GM18907 (cell line): Measurements from ENCODE around the gene MMS22L.
"Not testable (repeated sequence)": the region's sequence is repeated elsewhere in the genome, so short reads cannot be mapped to it uniquely, and the experiment has no call there.

Experiments used
- ATAC-seq: cut with Tn5 transposase; IDR thresholded peaks from one replicate; pipeline ENCODE4 v1.9.1; 2021; ENCODE audit warnings: mild to moderate bottlenecking, moderate library complexity; ENCODE audit not compliant: unreplicated experiment

MMS22L gene

DNA sequence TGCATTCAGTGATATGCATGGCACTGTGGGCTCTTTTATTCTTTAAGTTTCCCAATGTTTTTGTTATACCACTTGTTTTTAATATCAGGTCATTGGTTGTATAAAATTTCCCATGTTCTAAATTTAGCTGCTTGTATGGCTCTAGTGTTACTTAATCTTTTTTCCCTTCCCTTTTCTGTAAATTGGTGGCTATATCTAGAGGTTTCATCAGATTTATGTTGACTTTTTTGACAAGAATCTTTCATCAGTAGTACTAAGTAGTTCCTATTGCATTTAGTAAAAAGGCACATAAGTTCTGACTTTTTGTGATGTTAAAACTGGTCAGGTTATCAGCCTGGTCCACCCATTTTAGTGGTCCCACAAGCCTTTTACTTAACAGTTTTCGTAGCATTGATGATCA lies 51.1 kb downstream of the MMS22L start:
- no peak for ATAC-seq

DNA sequence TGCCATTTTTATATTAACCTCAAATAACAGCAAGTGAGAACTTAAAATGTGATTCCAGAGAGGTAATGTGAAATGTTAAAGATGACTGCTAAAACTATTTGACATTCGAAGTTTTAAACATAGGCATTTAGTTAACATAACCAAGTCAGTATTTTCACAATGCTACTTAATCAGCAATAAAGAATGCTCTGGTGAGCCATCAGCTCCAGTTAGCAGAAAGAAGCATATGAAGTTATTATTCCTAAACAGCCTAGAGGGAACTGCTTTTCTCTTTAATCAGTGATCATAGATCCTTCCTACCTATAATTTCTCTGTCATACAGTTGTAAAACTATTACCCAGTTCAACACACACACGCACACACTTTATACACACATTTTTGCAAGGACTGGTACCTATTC lies 60.1 kb downstream of the MMS22L start:
- no peak for ATAC-seq

DNA sequence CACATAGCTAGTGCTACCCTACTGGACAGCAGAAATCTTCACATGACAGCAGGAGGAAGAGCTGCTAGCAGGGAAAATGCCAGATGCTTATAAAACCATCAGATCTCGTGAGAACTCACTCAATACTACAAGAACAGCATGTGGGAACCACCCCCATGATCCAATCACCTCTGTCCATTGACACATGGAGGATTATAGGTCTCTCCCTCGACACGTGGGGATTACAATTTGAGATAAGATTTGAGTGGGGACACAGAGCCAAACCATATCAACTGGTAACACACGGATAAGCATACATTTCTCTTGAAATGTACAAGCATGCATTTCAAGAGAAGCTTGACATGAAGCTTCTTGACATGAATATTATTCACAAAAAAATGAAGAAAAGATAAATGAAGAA lies 64.1 kb downstream of the MMS22L start:
- no peak for ATAC-seq

DNA sequence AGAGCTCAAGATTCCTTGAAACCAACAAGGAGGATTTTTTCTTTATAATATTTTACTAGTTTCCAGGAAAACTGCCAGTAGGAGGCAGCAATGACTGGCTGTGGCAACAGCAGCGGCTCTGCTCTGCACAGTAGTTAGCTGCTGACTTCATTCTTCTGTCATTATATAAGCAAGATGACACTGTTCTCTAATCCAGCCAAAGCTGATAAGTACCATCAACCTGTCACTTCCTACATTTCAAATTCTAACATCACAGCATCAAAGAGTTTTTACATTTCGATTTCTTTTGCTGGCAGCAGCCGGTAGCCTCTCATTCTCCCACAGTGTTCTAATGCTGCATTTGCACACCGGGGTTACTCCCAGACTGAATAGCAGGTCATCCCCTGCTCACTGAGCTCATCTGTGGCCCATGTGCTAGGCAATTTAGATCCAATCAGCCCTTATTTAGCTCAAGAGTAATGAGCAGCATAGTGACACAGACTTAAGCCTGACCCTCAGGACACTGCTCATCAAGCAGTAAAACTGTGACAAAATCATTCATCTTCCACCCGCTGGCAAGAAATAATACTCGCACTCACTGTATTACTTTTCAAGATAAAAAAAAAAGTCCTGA lies 67.8 kb downstream of the MMS22L start:
- ATAC-seq, result no peak

DNA sequence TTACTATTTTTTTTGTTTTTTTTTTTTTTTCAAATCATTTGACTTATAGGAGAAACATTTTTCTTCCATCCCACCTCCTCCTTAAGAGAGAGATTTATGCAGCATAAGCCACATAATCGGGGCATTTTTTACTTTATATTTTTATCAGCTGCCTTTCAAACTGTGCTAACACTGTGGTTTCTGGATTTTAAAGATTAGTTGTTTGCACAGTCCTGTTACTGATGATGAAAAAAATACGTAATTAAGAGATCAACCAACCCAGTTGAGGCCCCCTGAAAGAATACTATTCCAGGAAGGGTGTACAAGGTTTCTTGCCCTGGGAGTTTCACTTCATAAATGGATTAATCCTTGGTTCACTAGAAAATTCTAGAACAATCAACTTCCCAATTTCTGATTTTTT lies 68.3 kb downstream of the MMS22L start:
- no peak for ATAC-seq

DNA sequence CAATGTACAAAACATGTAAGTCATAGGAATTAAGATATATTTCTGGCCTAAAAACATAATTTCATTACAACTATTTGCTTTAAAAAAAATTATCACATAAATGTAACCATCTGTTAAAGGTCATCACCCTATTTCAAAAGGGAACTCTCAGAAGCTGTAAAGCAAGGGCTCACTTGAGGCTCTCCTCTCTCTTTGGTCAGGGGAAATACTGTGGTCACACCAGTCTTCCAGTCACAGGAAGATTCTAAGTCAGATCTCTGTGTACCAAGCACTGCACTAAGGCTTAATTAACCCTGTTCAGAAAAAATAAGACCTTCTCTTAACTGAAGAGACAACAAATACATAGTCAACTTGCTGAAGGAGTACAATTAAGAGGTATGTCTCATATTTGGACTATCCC lies 75.6 kb downstream of the MMS22L start:
- ATAC-seq, result peak; percentile 62

DNA sequence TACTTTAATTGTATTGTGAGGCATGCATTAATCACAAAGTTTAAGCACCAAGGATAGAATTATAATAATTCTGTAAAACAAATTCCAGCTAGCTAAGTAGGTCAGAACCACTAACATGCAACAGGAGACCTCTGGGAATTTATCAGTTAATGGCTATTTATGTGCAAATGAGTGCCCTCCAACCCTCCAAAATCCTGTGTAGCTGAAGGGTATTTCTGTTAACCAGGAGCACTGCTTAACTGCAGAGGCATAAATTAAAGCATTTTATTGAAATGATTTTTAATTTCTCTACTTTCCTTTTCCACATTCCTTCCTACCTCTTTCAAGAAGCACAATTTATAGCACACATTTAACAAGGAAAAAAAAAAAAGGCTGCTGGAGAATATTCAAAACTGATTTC lies 77.0 kb downstream of the MMS22L start:
- no peak for ATAC-seq

DNA sequence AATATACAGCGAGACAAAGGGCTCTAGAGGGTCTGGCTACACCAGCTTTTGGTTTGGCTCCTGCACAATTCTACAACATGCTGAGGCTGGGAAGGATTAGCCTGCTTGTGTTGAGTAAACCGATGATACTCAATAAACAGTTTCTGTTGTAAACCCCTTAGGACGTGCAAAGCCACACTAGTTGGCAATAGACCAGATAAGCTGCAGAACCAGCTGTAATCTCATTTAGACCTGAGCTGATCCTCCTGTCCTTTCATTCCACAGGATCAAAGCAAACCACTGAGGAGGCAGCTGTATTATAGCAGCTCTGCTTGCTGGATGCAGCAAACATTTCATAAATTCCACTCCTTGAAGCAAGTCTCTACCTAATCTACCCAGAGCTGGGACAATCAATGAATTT lies 79.7 kb downstream of the MMS22L start:
- no peak for ATAC-seq

DNA sequence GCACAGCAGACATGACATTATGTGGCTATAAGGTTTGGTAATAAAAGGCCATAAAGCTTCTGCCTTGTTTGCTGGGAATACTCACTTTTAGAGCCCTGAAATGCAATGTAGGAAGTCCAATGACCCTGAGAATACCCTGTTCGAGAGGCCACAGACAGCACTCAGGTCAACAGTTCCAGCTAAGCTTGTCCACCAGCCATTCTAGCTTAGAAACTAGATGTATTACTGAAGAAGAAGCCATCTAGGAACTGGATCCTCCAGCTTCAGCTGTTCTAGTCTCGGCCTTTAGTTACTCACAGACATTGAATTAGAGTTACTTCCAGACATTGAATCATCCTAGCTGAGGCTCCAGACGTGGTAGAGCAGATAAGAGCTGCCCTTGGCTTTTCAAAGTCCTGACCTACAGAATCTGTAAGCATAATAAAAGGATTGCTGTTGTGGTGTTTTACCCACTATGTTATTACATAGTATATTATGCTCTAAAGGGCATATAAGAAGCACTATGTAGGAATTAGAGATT lies 84.9 kb downstream of the MMS22L start:
- no peak for ATAC-seq

DNA sequence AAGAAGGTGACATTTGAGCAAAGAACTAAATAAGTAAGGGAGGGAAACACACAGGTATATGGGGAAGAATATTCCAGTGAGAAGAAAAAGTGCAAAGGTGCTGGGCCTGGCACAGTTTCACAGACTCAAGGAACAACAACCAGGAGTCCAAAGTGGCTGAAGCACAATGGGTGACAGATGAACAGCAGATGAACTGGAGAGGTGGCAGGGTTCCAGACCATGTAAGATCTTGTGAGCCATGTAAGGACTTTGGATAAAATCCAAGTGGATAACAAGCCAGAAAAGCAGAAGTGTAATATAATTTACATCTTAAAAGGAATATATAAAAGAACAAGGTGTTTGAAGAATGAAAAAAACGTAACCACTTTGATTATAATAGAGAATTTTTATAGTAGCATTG lies 87.9 kb downstream of the MMS22L start:
- no peak for ATAC-seq

DNA sequence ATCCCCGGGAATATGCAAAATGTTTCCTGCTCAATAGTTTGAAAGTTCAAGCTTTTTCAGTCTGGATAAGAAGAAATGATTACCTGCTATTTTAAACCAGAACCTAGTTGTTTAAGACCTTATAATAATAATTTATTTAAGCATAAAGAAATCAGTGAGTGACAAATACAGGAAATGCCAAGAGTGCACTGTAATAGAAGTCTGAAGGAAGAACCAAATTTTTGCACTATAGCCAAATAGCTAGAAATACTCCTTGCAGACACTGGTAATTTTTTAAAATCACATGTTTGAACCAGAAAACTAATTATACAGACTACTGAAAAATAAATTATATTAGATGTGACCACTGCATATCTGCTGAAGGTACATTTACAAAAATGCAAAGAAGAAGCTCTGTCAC lies 93.2 kb downstream of the MMS22L start:
- ATAC-seq, result no peak

DNA sequence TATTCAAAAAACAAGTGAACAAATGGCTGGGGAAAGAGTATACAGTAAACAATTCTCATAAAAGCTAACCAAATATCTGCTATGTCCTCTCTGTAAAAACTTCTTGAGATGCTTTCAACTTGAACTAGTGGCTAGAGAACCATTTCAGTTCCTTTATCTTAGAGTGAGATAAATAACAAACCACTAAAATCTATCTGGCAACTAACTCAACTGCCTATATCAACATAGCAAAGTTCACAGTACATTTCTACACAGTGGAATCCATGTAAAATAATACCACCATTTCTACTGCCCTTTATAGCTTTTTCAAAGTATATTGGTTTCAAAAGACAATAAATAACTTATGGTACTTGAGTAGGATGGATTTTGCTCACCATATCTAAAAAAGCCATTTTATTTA lies 95.1 kb downstream of the MMS22L start:
- no peak for ATAC-seq

DNA sequence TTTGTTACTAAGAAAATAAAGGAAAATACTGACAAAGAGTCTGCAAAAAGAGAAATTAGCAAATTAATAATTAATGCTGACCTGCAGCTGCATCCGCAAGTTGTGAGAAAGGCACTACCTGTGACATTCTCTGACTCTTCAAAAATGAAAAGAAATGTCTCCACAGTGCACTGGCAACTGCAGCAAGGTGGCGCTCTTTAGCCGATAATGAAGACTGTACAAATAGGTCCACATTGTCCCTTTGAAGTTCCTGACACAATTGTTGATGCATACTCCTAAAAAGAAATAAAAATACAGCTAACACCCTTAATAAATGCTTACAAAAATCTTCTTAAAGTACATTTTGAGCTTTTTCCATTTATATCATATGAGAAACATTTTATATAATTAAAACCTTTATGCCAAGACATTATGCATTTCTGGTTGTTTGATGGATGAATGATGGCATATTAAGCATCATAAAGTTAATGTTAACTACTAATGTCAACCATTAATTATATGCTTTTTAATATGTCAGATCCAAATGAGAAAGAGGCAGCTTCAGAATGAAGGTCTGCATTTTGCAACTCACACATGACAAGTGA lies 96.5 kb downstream of the MMS22L start:
- peak; percentile 94 for ATAC-seq

DNA sequence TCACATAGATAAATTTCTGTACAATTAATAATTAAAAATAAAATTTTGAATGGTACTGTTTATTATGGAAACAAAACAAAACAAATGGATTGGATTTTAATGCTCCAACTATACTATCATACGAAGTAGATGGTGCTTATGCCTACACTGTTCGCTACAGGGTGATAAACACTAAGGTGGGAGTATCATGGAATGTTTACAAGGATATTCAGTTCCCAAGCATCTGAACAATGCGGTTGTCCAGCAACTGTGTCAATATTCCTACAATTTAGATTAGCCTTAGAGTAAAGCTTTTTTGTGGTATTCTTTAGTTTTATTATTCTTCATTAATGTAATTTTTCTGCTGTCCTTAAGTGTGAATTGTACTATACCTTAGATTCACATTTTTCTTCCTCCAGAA lies 105.1 kb downstream of the MMS22L start:
- no peak for ATAC-seq

DNA sequence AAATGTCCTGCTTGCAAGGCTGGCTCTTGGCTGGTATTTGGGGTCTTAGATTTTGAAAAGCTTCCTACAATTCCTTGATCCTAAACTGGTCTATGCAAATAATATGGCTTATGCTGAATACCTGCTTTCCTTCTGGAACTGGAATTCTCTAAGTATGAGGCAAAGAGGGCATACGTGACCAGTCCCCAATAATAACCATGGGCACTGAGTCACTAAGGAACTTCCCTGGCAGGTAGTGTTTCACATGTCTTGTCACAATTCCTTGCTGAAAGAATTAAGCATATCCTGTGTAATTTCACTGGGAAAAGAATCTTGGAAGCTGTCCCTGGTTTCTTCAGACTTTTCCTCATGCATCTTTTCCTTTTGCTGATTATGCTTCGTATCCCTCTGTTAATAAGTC lies 106.5 kb downstream of the MMS22L start:
- no peak for ATAC-seq

DNA sequence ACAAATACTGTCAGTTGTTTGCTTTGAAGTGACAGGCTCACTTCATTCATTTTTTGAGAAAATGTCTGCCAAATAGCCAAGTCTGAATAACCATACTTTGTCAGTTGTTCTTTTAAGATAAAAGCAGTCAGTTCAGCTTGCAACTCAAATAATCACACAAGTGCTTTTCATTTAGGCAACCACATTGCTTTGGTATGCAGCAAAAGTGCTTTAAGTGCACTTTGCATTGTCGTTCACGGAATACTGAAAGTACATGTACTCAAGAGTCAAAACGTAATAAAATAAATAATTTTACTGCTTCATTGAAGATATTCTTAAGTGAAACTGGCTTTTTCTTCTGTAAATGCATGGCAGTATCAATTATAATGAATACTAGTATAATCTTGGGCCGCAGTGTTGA lies 107.2 kb downstream of the MMS22L start:
- ATAC-seq, result no peak

DNA sequence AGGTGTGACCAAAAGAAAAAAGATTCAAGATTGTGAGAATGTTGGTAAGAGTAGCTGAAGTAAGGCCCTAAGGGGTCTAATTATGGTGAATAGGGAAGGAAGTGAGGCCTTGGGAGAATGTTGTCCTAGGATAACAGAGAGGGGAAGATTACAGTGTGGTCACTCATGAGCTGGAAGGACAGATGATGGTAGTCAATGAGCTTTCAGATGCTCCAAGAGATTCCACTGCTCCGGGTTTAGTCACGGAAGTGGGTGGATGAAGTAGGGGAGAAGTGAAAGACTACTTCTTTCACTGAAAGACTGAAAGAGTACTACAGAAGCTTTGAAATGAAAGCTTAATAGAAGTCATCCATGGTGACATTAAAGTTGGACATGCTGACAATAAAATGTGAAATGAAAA lies 108.5 kb downstream of the MMS22L start:
- ATAC-seq, result no peak

DNA sequence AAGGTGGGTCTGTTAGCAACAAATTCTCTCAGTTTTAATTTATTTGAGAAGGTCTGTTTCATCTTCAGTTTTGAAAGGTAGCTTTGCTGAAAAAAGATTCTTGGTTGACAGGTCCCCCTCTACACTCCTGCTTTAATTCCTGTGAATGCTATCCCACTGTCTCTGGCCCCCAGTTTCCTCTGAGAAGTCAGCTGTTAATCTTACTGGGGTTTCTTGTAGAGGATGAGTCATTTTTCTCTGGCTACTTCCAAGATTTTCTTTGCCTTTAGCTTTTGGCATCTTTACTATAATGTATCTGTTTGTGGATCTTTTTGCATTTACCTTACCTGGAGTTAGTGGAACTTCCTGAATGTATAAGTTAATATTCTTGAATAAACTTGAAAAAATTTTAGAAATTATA lies 122.7 kb downstream of the MMS22L start:
- ATAC-seq, result no peak

DNA sequence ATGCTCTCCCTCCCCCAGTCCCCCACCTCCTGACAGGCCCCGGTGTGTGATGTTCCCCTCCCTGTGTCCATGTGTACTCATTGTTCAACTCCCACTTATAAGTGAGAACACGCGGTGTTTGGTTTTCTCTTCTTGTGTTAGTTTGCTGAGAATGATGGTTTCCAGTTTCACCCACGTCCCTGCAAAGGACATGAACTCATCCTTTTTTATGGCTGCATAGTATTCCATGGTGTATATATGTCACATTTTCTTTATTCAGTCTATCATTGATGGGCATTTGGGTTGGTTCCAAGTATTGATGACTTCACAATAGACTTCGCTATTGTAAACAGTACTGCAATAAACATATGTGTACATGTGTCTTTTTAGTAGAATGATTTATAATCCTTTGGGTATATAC lies 127.6 kb downstream of the MMS22L start:
- not testable (repeated sequence) for ATAC-seq

DNA sequence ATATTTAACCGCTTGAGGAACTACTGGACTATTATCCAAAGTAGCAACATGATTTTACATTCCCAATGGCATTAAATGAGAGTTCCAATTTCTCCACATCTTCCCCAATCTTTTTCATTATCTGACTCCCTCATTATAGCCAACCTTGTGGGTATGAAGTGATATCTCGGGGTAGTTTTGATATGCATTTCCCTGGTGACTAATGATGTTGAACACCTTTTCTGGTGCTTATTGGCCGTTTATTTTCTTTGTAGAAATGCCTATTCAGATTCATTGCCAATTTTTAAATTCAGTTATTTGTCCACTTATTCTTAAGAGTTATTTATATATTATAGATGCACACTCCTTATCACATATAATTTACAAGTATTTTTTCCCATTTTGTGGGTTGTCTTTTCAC lies 129.0 kb downstream of the MMS22L start:
- ATAC-seq, result no peak

DNA sequence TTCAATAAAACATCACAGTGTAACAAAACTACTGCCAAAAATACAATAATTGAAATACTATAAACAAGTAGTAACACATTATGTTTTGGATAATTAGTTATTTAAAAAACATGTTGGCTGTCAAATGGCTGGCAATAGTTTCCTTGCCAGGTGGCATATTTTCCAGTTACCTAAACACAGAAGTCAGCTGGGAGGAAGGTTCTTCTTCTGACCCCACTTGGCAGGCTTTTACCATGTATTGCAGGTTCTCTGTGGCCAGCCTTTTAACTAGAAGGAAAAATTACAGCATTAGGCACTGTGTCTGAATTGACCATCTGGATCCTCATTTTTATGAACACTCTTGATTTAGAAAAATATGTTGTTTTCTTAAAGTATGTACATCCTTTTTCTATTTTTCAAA lies 131.4 kb downstream of the MMS22L start:
- ATAC-seq, result no peak

DNA sequence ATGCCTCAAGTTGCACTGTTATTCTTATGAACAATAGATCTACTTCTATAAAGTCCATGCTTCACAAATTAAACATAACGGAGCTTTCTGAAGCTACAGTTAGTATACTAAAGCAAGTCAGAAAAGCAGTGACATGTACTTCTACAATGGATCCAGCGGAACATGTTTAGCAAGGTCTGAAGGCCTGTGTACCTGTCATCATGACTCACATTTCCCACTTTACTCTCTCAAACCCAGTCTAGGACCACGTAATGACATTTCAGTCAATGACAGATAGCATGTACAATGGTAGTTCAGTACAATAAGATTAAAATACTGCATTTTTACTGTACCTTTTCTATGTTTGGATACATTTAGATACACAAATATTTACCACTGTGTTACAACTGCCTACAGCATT lies 132.1 kb downstream of the MMS22L start:
- no peak for ATAC-seq

DNA sequence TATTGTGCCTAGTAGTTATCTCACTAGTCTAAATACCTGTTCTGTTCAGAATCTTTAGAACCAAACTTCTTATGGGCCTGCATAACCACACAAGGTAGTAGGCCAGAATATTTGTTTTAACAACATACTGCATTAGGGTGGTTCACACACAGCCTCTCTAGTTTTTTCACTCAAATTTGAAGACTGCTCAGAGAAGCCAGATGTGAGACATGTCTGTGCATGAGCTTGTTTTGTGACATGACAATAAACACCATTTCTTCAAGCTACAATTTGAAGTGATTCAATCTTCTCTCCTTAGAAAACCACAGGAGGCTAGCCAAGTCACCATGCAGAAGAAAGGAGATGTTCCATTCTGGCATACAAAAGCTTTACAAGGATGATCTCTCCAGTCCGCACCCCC lies 135.6 kb downstream of the MMS22L start:
- no peak for ATAC-seq
